IPS-NIHi7 (cell line): ENCODE results near the gene MAPK8IP2.
A peak's percentile ranks its signal among the peaks of the same experiment; 100 is the strongest.

Experiments used
- DNase-seq: peaks from one replicate; pipeline ENCODE4 v3.0.0; 2012; ENCODE audit warnings: mixed read lengths; ENCODE audit errors: extremely low spot score

Gene MAPK8IP2

GRCh38 chr22:50575426-50575941 lies 25.1 kb upstream of the MAPK8IP2 start:
- DNase-seq: no peak

GRCh38 chr22:50576070-50576469 lies 24.5 kb upstream of the MAPK8IP2 start:
- peak; percentile 57 for DNase-seq

DNA sequence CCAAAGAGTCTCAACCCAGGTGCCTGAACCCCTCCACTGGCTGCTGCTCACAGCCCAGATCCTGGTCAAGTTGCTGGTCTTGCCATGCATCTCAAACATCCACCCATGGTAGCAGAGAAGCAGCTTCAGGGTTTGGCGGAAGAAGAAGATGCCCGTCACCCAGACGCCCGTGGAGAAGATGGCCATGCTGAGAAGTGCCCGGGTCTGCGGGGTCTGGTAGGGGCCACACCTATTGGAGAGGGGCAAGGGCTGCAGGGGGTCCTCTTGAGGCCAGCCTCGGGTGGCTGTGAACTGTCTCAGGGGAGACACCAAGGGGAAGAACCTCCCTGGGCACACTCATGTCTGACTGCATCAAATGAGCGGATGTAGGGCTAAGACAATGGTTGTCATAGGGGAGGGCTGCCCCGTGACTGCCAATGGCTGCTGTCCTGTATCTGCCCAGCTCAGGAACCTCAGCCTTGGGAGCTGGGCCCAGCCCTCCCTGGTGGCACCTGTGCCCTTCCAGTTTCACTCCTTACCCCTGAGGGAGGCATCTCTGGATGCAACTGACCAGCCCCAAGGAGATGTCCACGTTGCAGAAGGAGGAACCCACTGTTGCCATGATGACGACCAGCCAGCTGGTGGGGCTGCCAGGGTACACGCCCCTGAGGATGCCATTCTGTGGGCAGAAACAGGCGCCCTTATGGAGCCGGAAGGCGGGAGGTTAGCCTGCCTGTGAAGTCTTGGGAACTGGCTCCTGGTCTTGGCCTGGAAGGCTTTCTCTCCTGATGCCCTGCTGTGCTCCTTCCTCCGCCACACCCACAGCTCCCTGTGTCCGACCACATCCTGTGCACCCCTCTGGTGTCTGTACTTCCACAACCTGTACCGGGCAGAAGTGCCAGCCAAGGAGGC lies 23.5 kb upstream of the MAPK8IP2 start:
- no peak for DNase-seq

DNA sequence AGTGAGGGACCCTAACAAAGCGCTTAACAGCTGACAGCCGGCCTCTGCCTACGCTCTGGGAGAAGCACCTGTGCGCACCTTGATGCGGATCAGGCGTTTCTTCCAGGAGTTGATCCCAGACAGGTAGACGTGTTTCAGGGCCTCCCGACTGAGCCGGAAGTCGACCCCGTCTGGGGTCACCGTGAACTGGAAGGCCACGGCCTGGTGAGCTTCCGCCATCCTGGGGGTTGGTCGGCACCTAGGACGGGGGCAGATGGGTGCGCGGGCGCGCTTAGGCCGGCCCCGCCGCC lies 23.0 kb upstream of the MAPK8IP2 start:
- no peak for DNase-seq

DNA sequence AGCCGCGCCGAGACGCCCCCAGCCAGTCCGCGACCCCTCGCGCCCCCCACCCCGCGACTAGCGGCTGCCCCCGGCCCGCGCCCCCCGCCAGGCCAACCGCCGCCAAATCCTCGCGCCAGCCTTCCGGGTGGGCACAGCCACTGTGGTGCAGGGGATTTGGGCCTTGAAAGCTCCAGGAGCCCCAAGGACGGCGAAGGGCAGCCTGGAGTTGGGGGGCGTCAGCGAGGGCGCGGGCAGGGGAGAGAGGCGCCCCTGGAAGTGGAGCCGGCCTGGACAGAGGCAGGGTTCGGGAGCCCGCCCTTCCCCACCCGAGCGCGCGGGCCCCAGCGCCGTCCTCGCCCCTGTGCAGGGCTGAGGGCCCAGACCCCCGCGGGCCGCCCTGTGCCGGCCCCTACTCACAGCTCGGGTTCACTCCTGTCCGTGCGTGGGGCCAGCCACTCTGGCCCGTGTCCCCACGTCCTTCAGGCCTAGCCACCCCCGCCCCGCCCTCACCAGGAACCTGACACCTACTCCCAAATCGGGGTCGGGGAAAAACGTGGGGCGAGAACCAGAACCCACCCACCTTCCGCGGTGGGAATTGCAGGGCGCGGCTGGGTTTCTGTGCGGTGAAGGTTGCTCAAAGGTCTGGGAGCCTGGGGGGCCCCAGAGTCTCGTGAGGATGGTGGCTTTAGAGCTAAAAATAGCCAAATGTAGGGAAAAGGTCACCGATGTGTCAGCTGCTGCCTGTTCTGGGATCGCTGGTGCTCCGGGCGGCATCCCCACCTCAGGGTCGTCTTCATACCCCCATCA lies 22.4 kb upstream of the MAPK8IP2 start, which contains the start of gene CPT1B:
CPT1B (minus strand) TSS at position 441 of the 789 bp plus-strand sequence. CDS start 512 bp downstream, outside the sequence.
- no peak for DNase-seq

- DNase-seq: no peak
Observed at GRCh38 chr22:50578776-50579310, 21.8 kb upstream of the MAPK8IP2 start.

DNA sequence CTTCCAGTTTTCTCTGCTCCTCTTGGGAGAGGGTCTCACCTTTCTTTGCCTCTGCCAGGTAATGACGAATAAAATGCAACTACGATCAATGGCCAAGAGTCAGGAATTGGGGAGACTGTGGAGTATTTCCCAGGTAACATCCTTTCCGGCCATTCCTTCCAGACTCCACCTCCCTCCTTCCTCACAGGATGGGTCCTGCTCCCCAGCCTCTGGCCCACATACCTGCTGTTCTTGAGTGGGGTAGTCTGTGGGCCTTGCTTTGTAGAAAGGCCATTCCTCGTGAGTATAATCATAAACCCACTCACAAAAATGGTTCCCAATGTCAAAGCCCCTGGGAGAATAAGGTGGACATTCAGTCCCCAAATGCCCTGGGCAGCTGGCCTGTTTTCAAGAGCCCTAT lies 20.8 kb upstream of the MAPK8IP2 start:
- DNase-seq: no peak

DNA sequence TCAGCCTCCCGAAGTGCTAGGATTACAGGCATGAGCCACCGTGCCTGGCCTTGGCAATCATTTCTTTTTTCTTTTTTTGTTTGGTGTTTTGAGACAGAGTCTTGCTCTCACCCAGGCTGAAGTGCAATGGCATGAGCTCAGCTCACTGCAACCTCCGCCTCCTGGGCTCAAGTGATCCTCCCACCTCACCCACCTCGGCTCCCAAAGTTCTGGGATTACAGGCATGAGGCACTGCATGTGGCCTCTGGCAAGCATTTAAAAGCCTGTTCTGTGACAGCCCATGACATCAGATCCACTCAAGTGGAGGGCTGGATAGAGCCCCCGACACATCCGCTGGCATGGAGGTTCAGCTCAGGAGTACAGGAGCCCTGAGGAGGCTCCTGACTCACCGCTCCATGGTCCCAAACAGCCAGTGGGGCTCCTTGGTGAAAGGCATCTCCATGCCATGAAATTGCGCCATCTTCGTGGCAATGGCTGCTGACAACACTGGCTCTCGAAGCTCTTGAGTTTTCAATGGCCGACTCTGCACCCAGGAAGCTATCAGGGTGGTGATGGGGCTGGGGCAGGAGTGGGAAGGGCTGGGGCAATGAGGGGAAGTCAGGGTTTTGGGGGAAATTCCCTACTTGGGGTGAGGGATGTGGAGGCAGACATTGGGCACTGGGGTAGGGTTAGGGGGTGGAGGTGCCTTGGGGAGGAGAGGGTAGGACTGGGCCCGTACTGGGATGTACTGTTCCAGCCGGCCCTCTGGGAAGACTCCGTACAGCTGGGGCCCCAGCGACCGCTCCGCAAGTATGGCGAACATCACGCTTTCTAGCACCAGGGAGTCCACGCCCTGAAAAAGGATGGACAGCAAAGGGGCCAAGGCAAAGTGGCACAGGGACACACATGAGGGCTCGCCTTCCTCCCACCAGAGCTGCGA lies 19.3 kb upstream of the MAPK8IP2 start:
- no peak for DNase-seq

GRCh38 chr22:50581950-50582492 lies 18.6 kb upstream of the MAPK8IP2 start:
- DNase-seq: no peak

DNA sequence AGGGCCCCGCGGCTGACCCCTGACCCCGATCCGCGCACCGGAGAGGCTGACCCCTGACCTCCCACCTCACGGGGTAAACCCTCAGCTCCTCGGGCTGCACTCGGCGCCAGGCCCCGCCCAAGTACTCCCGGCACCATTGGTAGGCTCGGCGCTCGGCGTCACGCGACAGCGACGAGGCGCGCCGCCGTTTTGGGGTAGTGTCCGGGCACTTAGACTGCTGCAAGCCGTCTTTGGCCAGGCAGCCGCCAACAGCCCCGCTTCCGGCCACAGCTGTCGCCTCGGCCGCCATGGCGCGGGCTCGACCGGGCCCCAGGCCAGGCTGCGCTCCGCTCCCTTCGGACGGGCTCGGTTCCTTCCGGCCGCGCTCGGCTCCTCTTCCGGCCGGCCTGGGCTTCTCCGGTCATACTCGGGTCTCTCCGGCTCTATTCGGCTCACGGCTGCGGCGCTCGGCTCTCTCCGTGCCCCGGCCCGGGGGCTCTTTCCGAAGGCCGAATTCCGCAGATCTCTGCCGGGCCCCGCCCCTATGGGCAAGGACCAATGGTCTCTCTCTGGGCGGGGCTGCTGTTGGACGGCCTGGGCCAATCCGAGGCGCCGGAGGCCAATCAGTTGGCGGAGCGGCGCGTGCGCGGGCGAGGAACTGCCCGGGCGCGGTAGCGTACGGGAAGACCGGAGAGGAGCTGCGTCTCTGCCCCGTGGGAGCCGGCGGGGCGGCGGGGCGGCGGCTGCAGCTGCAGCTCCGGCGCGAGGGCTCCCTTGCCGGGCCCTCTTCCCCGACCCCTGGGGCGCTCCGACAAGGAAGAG lies 17.9 kb upstream of the MAPK8IP2 start, which contains the start of gene CHKB:
CHKB (minus strand) TSS at position 357 of the 801 bp plus-strand sequence; CDS start at position 289, 68 bp downstream.
- peak; percentile 100 for DNase-seq

DNA sequence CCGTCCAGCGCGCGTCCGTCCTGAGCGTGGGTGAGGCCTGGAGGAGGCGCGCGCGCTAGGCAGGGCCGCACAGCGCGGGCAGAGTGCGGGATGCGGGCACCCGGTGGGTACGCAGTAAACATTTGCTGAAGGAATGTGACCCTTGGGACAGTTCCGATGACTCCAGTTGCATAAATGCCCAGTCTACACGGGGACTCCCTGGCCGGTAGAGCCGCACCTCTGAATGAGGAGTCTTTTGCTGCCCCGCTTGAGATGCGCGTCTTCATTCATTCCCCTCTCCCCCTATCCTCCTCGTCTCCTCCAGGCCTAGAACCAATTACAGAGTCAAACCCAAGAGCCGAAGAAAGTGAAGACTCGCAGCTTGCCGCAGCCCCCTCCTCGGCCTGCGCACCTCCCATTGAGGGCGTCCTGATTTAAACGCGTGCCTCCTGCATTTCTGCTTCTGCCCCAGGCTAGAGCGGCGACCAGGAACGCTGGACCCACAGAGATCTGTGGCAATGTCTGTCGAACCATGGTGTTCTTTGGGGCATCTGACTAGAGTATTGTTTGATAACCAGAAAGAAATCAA lies 17.2 kb upstream of the MAPK8IP2 start:
- DNase-seq: no peak

GRCh38 chr22:50584106-50585096 lies 16.2 kb upstream of the MAPK8IP2 start:
- no peak for DNase-seq

- DNase-seq: no peak
Observed at GRCh38 chr22:50585238-50585637, 15.4 kb upstream of the MAPK8IP2 start.

- no peak for DNase-seq
Observed at GRCh38 chr22:50585781-50586180, 14.8 kb upstream of the MAPK8IP2 start.

GRCh38 chr22:50586416-50586815 lies 14.2 kb upstream of the MAPK8IP2 start:
- no peak for DNase-seq

DNA sequence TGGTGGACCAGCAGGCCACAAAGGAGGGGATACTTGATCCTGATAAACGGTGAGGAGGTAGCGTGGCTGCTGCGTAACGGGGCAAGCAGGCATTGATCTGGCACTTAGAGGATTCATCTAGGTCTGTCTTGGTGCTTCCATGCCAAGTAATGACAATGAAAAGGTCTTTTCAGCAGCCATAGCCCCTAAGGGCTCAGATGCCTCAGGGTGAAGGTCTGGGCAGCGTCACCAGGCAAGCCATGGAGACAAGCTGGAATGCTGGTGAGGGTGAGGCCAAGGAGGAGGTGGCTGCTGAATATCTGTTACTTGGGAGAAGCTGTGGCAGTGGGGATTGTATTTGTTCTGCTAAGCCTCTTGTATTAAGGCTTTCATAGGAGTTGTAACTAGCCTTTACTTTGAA lies 13.2 kb upstream of the MAPK8IP2 start:
- DNase-seq: no peak

- no peak for DNase-seq
Observed at GRCh38 chr22:50595189-50595588, 5.4 kb upstream of the MAPK8IP2 start.

GRCh38 chr22:50597097-50597496 lies 3.5 kb upstream of the MAPK8IP2 start:
- DNase-seq: no peak
